Muscle of back (tissue), 11 donors: ENCODE results near the gene POC1B. TPM values are rescaled to one million over a fixed set of nuclear protein-coding genes. Genes with fewer than 3 reads are reported as not detected.

Experiments used
- DNase-seq, 3 donors: peaks; one replicate each; pipeline versions ENCODE4 v3.0.0 to v3.0.0-alpha.2; 2013
- polyA plus RNA-seq, 10 donors: library from polyadenylated mRNA; unstranded; fragments of 120-200 nt; gene quantifications; one replicate each; pipeline ENCODE4 v1.2.1, GENCODE V29; 2013; ENCODE audit not compliant: insufficient read length in 10 of 10

POC1B gene
- polyA plus RNA-seq, 10 donors: 8.3 to 13.4 (median 10.5) TPM

DNA sequence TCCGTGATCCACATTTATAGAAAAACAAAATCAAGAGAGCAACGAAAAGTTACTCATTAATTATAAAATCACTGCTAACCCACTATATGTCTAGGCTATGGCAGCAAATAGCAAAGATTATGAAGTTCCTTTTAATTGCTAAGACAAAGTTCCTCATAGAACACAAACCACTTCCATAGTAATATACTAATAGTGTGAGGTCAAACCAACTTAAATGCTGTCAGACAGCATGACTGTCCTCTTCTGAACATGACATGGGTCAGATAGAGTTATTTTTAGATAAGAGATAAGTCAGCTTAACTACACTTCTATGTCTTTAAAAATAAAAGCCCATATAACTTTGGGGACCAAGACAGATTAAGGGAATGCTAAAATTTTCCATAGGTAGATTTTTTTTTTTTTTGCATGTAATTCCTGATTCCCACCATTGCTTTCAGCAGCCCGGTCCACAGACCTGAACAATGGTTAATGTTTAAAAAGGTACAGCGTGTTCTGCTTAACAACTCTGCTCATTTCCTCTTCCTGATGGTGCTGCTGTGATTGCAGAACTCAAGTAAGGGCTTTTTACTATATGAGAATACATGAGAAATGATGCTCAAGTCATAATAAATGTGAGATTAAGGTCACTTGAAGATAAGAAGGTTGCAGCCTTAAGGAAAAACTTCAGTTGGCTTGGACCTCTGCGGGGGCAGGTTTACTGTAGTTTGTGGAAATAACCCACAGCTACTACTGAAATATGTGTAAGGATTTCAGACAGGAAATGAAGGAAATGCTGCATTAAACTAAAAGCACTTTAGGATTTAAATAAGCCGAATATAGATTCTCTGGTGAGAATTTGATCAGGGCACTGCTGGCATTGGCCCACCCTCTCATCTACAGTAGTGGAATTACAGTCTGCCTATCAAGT is 135.8 kb downstream of the POC1B start:
- DNase-seq: peak in 1 of 3 donors; percentile 39

DNA sequence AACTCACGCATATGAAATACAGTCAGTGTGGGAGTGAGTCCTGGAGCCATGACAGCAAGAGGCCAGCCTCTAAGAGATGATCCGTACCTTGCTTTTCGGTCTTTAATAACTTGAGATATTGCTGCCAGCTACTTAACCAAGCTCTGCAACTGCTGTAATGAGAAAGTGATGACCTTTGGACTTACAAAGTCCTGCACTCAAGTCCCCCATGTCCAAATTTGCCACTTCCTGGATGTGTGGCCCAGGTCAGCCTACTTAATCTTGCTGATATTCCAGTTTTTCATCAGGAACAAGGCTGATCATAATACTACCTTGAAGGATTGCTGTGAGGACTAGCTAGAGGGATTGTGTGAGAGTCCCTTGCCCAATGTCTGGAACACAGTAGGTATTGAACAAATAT is 139.7 kb downstream of the POC1B start:
- no peak for DNase-seq

DNA sequence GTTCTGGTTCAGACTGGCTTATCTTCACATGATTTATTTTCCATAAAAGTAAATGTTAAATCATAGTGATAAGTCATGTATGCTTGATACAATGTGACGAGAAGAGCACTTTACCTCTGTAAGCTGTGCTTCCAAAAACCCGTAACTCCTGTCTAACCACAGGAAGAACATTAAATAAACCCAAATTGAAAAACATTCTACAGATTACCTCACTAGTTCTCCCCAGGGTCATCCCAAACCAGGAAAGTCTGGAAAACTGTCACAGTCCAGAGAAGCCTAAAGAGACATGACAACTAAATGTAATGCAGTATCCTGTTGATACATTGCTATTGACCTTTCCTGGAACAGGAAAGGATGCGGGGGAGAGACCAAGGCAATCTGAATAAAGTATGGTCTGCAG is 141.0 kb downstream of the POC1B start:
- DNase-seq: peak in 2 of 3 donors; percentile 37 to 64

DNA sequence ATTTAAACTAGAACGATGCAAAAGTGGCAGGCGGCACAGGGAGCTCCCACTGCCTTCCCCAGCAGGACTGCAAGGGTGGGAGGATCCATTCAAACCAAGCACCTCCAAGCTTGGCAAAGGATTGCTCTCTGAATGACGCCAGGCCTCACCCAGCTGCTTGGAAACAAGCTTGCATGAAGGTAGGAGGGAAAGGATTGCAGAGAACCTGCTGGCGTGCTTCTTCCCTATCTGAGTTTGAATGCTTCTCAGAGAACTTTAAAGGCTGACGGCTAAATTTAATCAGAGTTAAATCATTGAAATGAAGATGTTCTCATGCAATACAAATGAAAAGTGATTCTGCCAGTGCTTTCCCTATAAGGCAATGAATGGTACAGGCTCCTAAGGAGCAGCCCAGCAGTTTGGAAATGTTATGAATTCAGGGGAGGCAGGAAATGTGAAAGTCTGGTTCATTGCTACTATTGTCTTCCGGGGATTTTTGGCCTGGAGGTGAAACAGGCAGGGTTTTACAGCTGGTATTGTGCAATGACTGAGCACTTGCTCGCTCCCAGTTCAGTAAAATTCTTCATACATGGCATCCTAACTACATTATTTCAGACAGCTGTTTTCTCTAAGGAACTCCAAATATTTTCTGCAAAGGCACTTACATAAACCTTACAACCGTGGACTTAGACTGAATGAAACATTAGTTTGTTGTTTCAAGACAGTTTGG is 141.6 kb downstream of the POC1B start:
- DNase-seq: peak; percentile 48 to 88 (median 67)

DNA sequence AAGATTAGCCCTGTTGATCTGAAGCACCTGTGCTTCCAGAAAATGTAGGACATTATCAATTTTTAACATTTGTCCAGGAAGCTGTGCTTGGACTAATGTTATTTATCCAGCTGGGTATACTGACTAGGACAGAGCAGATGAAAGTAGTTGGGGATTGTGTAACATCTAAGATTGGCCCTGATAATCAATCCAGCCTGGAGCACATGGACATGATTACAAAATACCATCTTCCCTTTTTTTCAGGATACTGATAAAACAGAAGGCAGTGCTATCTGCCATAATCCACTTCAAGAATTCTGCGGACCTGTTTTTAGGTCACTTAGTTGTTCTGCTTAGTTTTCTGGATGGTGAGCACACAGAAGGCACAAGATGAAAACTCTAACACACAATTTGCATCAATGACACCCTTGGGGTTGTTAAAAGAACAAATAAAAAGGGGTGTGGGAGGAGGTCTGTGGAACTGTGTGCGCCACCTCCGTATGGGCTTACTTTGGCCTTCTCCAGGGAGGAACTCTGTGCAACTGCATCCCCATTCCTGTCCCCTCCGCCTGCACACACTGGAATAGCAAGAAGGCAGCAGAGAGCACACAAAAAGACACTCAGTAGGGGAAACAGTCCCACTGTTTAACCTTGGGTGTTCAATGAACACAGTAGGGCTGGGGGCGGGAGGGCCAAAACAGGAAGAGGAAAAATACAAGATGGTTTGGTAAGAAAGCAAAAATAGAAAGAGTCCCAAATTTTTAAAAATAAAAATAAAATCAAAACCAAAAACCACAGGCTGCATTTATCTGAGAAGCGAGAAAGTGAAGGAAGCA is 142.4 kb downstream of the POC1B start:
- peak in 1 of 3 donors; percentile 30 for DNase-seq

DNA sequence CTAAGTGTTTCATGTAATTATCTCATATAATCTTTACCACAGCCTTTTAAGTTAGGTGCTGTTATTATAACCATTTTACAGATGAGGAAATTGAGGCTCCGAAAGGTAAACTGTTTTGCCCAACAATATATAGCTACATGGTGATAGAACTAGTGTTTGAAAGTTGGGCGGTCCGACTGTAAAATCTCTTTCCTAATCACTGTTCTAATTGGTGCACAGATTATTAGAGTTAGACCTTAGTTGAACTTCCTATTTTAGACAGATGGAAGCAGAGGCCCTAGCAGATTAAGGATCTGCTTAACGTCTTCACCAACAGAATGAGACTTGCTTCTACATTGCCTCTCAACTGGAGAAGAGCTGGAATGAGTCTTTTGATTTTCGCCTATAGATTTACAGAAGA is 143.5 kb downstream of the POC1B start:
- DNase-seq: no peak

DNA sequence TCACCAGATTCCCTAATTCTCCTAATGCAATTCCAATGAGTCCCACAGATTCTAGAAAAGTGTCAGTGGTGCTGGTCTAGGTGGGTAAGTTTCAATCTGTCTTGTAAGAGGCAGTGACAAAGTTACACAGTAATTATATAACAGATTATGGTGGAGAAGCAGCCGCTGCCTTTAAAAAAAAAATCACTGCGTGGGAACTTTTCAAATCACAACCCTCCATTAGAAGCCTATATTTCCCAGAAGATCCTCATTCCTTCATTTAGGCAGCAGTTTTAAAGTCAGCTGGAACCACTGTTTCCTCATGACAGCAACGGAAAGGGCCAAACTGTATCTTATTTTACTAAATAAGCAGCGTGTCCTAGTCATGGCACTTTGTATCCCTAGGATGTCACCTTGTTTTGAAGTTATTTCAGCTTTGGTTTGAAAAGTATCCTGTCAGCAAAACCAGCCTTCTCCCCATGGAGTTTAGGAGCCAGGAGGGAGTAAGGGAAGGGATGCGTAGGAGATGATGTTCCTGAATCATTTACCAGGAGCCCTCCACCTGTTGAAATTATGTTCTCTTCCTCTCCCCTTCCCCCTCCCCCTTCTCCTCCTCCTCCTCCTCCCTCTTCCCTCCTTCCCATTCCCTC is 145.9 kb downstream of the POC1B start:
- no peak for DNase-seq

DNA sequence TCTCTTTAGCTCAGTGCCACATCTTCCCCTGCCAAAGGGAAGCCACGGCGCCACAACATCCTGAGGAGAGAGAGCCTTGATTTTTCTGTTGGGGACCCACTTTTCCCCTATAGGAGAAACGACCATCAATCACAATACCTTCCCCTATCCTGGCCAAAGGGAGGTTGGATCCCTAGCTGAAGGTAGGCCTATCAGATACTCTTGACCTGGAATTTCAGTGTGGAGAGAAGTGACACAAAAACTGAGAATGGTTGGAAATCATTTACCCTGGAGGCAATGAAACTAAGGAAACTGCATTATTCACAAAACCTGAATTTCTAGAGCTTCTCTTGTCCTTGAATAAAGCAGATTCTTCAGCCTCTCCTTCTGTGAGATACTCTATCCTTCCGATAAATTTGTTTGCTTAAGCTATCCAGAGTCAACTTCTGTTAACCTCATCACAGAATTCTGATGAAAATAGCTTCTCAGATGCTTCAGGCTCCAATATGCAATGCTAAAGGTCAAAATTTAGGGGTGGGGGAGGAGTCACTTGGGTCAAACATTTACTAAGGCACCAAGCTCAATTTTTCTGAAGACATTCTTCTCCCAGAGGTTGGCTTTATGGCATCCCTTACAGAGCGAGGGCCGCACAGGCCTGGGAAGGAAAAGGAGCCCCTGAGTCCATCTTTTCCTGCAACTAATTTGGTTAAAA is 146.6 kb downstream of the POC1B start:
- DNase-seq: no peak

DNA sequence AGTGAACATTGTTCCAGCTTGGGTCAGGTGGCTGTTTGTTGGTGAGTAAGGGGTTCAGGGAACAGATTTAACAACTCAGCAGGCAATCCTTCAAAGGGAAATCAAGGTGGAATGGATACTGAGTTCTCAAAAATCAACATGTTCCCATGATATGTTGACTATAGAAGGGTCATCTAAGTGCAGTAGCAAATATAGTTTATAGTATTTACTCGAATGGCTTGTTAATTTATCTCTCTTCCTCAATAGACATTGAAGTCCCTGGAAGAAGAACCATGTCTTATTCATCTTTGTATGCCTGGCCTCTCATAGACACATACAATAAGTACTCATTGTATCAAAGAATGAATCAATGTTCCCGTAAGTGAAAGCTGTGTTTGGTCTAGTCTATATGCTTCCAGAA is 149.0 kb downstream of the POC1B start:
- DNase-seq: no peak

DNA sequence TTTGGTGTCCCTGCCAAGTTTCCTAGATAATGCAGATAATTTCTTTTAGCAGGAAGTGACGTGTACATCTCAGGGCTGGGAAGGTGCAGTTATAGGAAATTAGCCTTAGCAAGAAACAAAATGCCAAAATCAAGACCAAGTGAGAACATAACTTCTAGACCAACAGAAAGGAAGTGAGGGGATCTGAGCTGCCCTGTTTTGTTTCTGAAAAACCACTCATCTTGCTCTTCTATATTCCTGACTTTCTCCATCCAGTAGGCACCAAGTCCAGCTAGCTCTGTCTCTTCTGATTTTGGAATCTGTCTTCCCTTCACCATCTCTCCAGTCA is 149.7 kb downstream of the POC1B start:
- no peak for DNase-seq

DNA sequence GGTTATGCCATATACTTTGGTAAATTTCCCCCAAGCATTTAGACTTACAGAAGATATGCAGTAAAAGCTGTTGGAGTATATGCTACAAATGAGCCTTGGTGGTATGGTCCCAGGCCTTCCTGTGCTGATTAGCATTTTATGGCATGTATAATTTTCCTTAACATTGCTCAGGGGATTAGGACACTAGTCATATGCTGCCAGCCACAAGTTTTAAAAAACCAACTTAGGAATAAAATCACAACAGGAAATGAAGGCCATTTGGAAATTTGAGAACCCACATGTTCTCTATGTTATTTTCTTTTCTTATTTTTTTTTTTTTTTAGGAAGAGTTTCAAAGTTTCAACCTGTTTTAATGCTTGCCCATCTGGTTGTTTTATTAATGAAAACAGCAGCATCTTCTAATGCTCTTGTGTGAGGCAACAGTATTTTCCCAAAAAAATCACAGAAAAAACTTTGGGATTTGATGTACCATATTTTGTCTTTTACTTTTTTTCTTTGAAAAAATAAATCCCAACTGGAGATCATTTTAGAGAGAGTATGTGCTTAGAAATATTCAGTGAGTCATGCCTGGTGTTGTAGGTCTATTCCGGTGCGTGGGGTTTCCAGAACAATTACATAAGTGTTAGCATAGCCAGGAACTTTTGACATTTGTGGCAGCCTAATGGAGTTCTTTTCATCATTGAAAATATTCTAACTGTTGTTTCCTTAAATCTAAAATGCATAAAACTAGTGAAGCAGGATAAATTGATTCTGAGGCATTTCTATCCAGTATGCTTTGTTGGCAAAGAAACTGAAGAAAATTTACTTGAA is 151.9 kb downstream of the POC1B start:
- DNase-seq: peak; percentile 45 to 49 (median 49)

DNA sequence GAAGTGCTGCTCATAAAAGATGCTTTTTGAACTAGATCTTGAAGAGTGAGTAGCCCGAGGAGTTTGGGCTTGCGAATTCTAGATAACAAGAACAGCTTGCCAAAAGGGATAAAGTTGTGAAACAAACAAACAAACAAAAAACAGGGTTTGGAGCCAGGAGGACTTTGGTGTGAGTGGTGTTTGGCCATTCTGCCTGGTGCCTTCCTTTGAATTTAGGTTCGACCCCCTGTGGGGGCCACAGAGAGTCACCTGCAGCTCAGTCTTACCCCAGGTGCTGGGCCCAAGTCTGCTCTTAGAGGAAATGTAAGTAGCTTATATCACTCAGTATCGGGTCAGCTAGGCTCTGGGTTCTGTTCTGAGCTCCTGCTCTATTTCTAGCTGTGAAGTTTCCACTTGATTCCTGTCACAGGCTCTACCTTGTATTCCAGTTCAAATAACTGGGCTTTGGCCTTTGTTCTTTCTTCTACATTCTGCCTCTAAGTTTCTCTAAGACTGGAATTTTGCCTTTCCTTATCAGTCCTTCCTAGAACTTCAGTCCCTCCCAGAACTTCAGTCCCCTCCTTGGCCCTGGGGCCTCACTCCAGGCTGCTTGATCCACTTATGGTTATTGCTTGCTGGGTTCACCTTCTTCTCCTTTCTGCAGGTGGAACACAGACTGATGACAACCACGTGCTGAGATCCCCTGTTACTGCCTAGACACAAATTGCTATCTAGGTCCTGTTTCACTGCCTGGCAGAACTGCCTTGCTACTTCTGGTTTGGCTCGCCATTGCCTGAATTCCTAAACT is 153.1 kb downstream of the POC1B start:
- DNase-seq: no peak

DNA sequence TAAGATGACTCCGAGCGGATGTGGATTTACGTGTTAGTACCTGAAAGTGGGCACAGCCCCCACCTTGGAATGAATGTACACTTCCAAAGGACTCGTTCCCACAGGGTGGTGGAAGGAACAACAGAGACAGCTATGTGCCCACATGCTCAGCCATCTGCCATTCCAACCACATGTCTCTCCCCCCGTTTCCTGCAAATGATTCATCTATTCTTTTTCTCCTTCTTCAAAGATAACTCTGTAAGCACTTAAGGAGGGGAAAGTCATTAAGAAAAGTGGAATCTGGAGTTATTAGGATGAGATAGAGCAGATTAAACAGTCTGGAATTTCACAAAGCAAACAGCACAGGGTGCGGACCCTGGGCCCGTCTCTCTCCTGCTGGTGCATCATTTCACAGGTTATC is 155.0 kb downstream of the POC1B start:
- peak in 1 of 3 donors; percentile 48 for DNase-seq

DNA sequence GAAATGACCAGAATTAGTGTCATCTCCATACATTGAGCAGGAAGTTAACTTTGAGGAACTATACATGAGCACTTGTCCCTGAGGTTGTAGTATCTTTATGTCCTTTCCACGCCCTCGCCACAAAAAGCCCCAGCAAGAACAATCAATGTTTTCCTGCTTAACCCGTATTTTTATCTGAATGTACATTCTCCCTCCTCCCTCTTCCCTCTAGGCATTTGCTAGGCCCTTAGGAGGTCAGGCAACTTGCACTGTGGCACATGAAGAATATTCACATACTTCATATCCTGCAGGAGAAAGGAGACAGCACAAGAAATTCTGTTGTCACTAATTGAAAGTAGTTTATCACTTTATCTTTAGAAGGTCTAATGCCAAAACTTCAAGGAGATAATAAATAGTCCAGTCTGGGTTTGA is 155.4 kb downstream of the POC1B start:
- no peak for DNase-seq

Other genes starting within 250 kb of the POC1B start
- gene DUSP6, start 173.5 kb downstream of the POC1B start, polyA plus RNA-seq: 10 to 100 TPM; 48.0 to 69.7 (median 62.9) TPM
- gene GALNT4, start 1.3 kb downstream of the POC1B start, polyA plus RNA-seq: 1 to 10 TPM; 2.3 to 4.9 (median 4.1) TPM
- gene ATP2B1, start 182.8 kb upstream of the POC1B start, polyA plus RNA-seq: 100 to 1,000 TPM in 2 of 10 donors, 10 to 100 TPM in 8; 61.0 to 114 (median 82.6) TPM